MM.1S (cell line): ENCODE measurements around the gene RNF220.

Source experiments
- DNase-seq: peaks from one replicate; pipeline ENCODE4 v3.0.0-alpha.2; 2015
- H2AFZ ChIP-seq: fragments of 300-600 bp; sonication (generic); 2 replicates; pipeline ENCODE4 v1.6.0; 2016; ENCODE audit warnings: antibody characterized with exemption, low read length
- H3F3A ChIP-seq: fragments of 300-600 bp; sonication (generic); 2 replicates; pipeline ENCODE4 v1.6.1; 2016; ENCODE audit warnings: mild to moderate bottlenecking, antibody characterized with exemption, low read length, moderate library complexity, mixed read lengths; ENCODE audit not compliant: insufficient read depth
- H3K27ac ChIP-seq: fragments of 300-600 bp; sonication (generic); 2 replicates; pipeline ENCODE4 v1.5.1; 2016; ENCODE audit warnings: mild to moderate bottlenecking, low read length
- H3K27me3 ChIP-seq: fragments of 300-600 bp; sonication (generic); replicated peaks from 2 replicates; pipeline ENCODE4 v1.6.0; 2016; ENCODE audit warnings: low read length; ENCODE audit not compliant: insufficient read depth
- H3K36me3 ChIP-seq: fragments of 300-600 bp; sonication (generic); replicated peaks from 2 replicates; pipeline ENCODE4 v1.6.1; 2016; ENCODE audit warnings: mild to moderate bottlenecking, low read length, mixed read lengths; ENCODE audit not compliant: insufficient read depth
- H3K4me1 ChIP-seq: fragments of 300-600 bp; sonication (generic); 2 replicates; pipeline ENCODE4 v1.6.1; 2016; ENCODE audit warnings: low read length, mixed read lengths
- H3K4me2 ChIP-seq: fragments of 300-600 bp; sonication (generic); 2 replicates; pipeline ENCODE4 v1.6.0; 2016; ENCODE audit warnings: low read depth, low read length
- H3K4me3 ChIP-seq: fragments of 300-600 bp; sonication (generic); 2 replicates; pipeline ENCODE4 v1.5.1; 2016; ENCODE audit warnings: low read length, mixed read lengths
- H3K79me2 ChIP-seq: fragments of 300-600 bp; sonication (generic); 2 replicates; pipeline ENCODE4 v1.6.1; 2016; ENCODE audit warnings: mixed run types, low read length, mixed read lengths
- H3K9ac ChIP-seq: fragments of 300-600 bp; sonication (generic); 2 replicates; pipeline ENCODE4 v1.6.1; 2016; ENCODE audit warnings: low read length, mixed read lengths
- H3K9me2 ChIP-seq: fragments of 300-600 bp; sonication (generic); replicated peaks from 2 replicates; pipeline ENCODE4 v1.6.1; 2016; ENCODE audit warnings: mild to moderate bottlenecking, low read length, mixed read lengths; ENCODE audit not compliant: insufficient read depth
- H3K9me3 ChIP-seq: fragments of 300-600 bp; sonication (generic); replicated peaks from 2 replicates; pipeline ENCODE4 v1.6.1; 2016; ENCODE audit warnings: mild to moderate bottlenecking, low read length, mixed read lengths; ENCODE audit not compliant: insufficient read depth
- H4K20me1 ChIP-seq: fragments of 300-600 bp; sonication (generic); 2 replicates; pipeline ENCODE4 v1.6.1; 2016; ENCODE audit warnings: mild to moderate bottlenecking, low read length, moderate library complexity, mixed read lengths; ENCODE audit not compliant: insufficient read depth
- EZH2 ChIP-seq: fragments of 300-600 bp; sonication (generic); optimal IDR thresholded peaks from 2 replicates; pipeline ENCODE3; 2017; ENCODE audit warnings: low read depth, mild to moderate bottlenecking, antibody characterized with exemption, low read length, mixed read lengths
- EZH2phosphoT487 ChIP-seq: fragments of 300-600 bp; sonication (generic); IDR thresholded peaks from 2 replicates; pipeline ENCODE4 v1.6.1; 2018; ENCODE audit warnings: antibody characterized with exemption, low read length
- TF ChIP-seq, protein P1 (sequence below): fragments of 300-600 bp; sonication (generic); IDR thresholded peaks from 2 replicates; pipeline ENCODE4 v1.5.1; 2016; ENCODE audit warnings: antibody characterized with exemption, low read length, mixed read lengths

The RNF220 gene

DNA sequence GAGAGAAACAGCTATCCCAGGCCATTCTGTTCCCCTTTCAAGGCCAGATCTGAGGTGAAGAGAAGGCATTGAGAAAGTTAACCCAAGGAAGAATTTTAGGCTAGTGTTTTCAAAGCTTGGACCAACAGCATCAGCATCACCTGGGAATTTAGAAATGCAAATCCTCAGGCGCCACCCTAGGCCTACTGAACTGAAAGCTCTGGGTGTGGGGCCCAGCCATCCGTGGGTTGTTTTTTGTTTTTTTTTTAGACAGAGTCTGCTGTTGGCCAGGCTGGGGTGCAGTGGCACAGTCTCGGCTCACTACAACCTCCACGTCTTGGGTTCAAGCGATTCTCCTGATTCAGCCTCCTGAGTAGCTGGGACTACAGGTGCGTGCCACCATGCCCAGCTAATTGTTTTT, 98.6 kb downstream of the RNF220 start:
- no peaks in the 10 kb centered on the region for H3K4me1 ChIP-seq
- no peak overlapping the region for H2AFZ ChIP-seq
- no peak for TF ChIP-seq EZH2
- TF ChIP-seq EZH2phosphoT487, result no peak
- H3K79me2 ChIP-seq, result no peaks in the 10 kb centered on the region
- H3K9me3 ChIP-seq, result no peaks in the 10 kb centered on the region
- no peak overlapping the region for H3K9ac ChIP-seq
- H3K27ac ChIP-seq, result no peak overlapping the region
- H3K27me3 ChIP-seq, result peaks cover 21% of the 10 kb centered on the region
- no peaks in the 10 kb centered on the region for H3K36me3 ChIP-seq
- no peak for DNase-seq
- no peaks in the 10 kb centered on the region for H3F3A ChIP-seq
- H3K9me2 ChIP-seq, result no peaks in the 10 kb centered on the region
- H3K4me2 ChIP-seq, result no peak overlapping the region
- no peaks in the 10 kb centered on the region for H4K20me1 ChIP-seq
- H3K4me3 ChIP-seq, result no peak overlapping the region

DNA sequence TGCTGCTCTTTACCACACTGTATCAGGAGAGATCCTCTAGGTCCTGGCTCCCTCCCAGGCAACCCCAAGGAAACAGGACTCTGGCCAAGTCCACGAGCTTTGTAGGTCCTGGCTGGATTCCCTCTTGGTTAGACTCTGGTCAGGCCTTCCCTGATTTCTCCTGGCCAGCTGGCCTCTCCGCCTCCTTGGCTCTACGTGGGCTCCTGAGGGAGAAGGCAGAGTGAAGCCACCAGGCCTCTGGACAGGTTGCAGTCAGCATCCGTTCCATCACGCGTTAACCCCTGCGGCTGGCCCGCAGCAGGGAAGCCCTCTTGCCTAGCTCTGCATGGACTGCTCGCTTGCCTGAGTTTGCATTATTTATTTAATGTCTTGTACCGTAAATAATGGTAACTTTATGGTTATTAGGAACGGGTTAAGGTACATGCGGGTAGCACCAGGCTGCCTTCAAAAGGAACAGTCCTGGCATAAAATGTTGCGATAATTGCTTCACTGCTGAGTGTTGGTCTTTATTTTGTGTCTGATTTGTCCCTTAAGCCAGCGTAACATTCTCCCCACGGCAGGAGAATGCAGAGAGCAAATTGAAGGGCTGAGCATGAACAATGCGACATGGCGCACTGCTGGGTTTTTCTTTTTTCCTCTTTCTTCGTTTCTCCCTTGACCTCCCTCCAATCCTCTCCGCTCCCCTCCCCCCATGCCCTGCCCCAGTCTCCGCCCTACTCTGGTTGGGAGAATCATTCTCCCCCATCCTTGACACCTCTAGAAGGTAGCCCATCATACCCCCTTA, 100.3 kb downstream of the RNF220 start:
- H4K20me1 ChIP-seq, result no peaks in the 10 kb centered on the region
- H3K4me1 ChIP-seq, result no peaks in the 10 kb centered on the region
- no peaks in the 10 kb centered on the region for H3K9me2 ChIP-seq
- no peak for DNase-seq
- no peak overlapping the region for H2AFZ ChIP-seq
- H3K9ac ChIP-seq, result no peak overlapping the region
- no peak overlapping the region for H3K4me2 ChIP-seq
- no peaks in the 10 kb centered on the region for H3K9me3 ChIP-seq
- no peaks in the 10 kb centered on the region for H3K79me2 ChIP-seq
- no peaks in the 10 kb centered on the region for H3K36me3 ChIP-seq
- no peaks in the 10 kb centered on the region for H3F3A ChIP-seq
- peaks cover 22% of the 10 kb centered on the region for H3K27me3 ChIP-seq
- TF ChIP-seq EZH2phosphoT487 (no peak), EZH2 (no peak)
- TF ChIP-seq, protein P1, sequence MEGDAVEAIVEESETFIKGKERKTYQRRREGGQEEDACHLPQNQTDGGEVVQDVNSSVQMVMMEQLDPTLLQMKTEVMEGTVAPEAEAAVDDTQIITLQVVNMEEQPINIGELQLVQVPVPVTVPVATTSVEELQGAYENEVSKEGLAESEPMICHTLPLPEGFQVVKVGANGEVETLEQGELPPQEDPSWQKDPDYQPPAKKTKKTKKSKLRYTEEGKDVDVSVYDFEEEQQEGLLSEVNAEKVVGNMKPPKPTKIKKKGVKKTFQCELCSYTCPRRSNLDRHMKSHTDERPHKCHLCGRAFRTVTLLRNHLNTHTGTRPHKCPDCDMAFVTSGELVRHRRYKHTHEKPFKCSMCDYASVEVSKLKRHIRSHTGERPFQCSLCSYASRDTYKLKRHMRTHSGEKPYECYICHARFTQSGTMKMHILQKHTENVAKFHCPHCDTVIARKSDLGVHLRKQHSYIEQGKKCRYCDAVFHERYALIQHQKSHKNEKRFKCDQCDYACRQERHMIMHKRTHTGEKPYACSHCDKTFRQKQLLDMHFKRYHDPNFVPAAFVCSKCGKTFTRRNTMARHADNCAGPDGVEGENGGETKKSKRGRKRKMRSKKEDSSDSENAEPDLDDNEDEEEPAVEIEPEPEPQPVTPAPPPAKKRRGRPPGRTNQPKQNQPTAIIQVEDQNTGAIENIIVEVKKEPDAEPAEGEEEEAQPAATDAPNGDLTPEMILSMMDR, result no peak
- no peak overlapping the region for H3K4me3 ChIP-seq
- H3K27ac ChIP-seq, result no peak overlapping the region

DNA sequence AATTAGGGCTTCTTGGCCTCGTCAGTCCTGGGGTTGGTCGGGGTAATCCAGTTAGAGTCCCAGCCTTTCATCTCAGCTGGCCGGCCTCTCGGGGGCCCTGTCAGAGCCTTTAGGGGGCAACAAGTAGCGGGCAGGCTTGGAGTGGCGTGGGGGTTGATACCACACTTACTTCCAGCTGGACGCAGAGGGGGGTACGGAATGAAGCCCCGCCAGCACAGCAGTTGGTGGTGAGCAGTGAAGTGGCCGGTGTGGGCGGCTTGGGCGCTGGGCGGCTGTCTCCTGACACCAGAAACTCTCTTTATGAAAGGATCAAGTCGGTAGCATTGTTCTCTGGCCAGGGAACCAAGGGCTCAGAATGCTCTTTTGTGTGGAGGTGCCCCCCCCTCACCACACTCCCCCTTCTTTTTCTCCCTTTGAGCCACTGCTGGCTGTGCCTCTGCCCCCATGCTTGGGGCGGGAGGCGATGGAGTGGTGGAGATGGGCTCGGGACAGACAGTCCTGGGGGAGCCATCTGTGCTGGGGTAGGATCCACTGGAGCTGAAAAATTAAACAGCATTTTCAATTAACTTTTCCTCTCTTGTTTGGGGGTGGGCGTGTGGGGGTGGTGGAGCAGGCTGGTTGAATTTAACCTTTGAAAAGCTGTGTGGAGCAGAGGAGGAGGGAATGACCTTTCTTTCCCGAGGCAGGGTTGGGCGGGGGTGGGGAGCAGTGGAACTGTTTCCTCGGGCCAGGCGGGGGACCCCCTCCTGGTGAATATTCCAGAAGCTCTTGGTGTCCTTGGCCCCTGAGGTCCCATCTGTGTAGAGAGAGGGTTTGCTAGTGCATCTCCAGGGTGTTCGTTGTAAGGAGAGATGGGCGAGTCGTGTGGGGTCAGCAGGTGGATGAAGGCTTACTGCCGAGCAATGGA, 102.7 kb downstream of the RNF220 start:
- no peak for DNase-seq
- Histone ChIP-seq H3F3A (no peaks in the 10 kb centered on the region), H2AFZ (no peak overlapping the region), H3K27me3 (peaks cover 17% of the 10 kb centered on the region), H3K9me2 (no peaks in the 10 kb centered on the region), H3K4me1 (no peaks in the 10 kb centered on the region), H3K4me2 (no peak overlapping the region), H3K79me2 (no peaks in the 10 kb centered on the region), H3K36me3 (no peaks in the 10 kb centered on the region), H3K9me3 (no peaks in the 10 kb centered on the region), H3K27ac (no peak overlapping the region), H3K9ac (no peak overlapping the region), H4K20me1 (no peaks in the 10 kb centered on the region), H3K4me3 (no peak overlapping the region)
- TF ChIP-seq, protein P1, result no peak
- no peak for TF ChIP-seq EZH2
- no peak for TF ChIP-seq EZH2phosphoT487

DNA sequence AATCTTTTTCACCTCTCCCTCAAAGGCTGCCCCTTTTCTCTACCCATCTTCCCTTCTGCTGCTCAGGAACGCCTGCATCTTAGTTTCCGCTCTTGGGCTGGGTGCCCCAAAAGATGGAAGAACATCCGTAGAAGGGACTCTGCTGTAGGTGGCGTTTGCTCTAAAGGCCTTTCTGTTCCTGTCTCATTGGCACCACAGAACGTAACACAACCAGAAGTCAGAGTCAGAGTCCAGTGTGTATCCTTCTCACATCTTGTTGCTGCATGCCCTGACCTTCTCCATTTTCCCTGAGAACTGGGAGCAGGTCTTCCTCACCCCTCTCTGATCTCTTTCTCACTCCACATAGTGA, 103.3 kb downstream of the RNF220 start:
- no peaks in the 10 kb centered on the region for H3F3A ChIP-seq
- H3K9me2 ChIP-seq, result no peaks in the 10 kb centered on the region
- TF ChIP-seq EZH2phosphoT487 (no peak), EZH2 (no peak)
- TF ChIP-seq, protein P1, result no peak
- no peak overlapping the region for H2AFZ ChIP-seq
- H3K4me1 ChIP-seq, result no peaks in the 10 kb centered on the region
- no peak overlapping the region for H3K9ac ChIP-seq
- peaks cover 17% of the 10 kb centered on the region for H3K27me3 ChIP-seq
- H3K9me3 ChIP-seq, result no peaks in the 10 kb centered on the region
- no peak overlapping the region for H3K4me2 ChIP-seq
- no peak overlapping the region for H3K27ac ChIP-seq
- no peaks in the 10 kb centered on the region for H4K20me1 ChIP-seq
- H3K4me3 ChIP-seq, result no peak overlapping the region
- DNase-seq, result no peak
- H3K79me2 ChIP-seq, result no peaks in the 10 kb centered on the region
- no peaks in the 10 kb centered on the region for H3K36me3 ChIP-seq
